Karpas-422 (cell line): ENCODE results near the gene FBXW9. TPM values are rescaled to one million over a fixed set of nuclear protein-coding genes. Genes with fewer than 3 reads are reported as not detected.
"Not testable (repeated sequence)": the region's sequence is repeated elsewhere in the genome, so short reads cannot be mapped to it uniquely, and the experiment has no call there.

Experiments used
- DNase-seq: peaks from one replicate; pipeline ENCODE4 v3.0.0-alpha.2; 2015
- H2AFZ ChIP-seq: fragments of 200-600 bp; sonication (generic); 2 replicates; pipeline ENCODE4 v1.6.1; 2014; ENCODE audit warnings: antibody characterized with exemption, low read length, mixed read lengths
- H3K27ac ChIP-seq: fragments of 200-600 bp; sonication (generic); 2 replicates; pipeline ENCODE4 v1.5.1; 2014; ENCODE audit warnings: mild to moderate bottlenecking, low read length, moderate library complexity
- H3K27me3 ChIP-seq: fragments of 200-600 bp; sonication (generic); 2 replicates; pipeline ENCODE4 v1.6.1; 2014; ENCODE audit warnings: low read length, mixed read lengths
- H3K36me3 ChIP-seq: fragments of 200-600 bp; sonication (generic); 2 replicates; pipeline ENCODE4 v1.6.1; 2014; ENCODE audit warnings: low read length, mixed read lengths; ENCODE audit not compliant: insufficient read depth
- H3K4me1 ChIP-seq: fragments of 200-600 bp; sonication (generic); 2 replicates; pipeline ENCODE4 v1.6.1; 2014; ENCODE audit warnings: mild to moderate bottlenecking, low read length, mixed read lengths
- H3K4me2 ChIP-seq: fragments of 200-600 bp; sonication (generic); 2 replicates; pipeline ENCODE4 v1.6.1; 2014; ENCODE audit warnings: low read length, low read depth, mild to moderate bottlenecking; ENCODE audit not compliant: poor library complexity, severe bottlenecking
- H3K4me3 ChIP-seq: fragments of 200-600 bp; sonication (generic); 2 replicates; pipeline ENCODE4 v1.5.1; 2014; ENCODE audit warnings: mild to moderate bottlenecking, antibody characterized with exemption, low read length, mixed read lengths
- H3K79me2 ChIP-seq: fragments of 200-600 bp; sonication (generic); 2 replicates; pipeline ENCODE4 v1.6.1; 2014; ENCODE audit warnings: mild to moderate bottlenecking, low read length, mixed read lengths
- H3K9ac ChIP-seq: fragments of 200-600 bp; sonication (generic); 2 replicates; pipeline ENCODE4 v1.6.0; 2014; ENCODE audit warnings: low read length
- H3K9me2 ChIP-seq: fragments of 200-600 bp; sonication (generic), shearing (Covaris generic); replicated peaks from 2 replicates; pipeline ENCODE4 v1.6.0; 2014; ENCODE audit warnings: mild to moderate bottlenecking, low read length, moderate library complexity; ENCODE audit not compliant: insufficient read depth
- H3K9me3 ChIP-seq: fragments of 300-700, 200-600 bp; sonication (generic); 2 replicates; pipeline ENCODE4 v1.6.1; 2014; ENCODE audit warnings: low read length, mixed read lengths
- H4K20me1 ChIP-seq: fragments of 200-600 bp; sonication (generic); 2 replicates; pipeline ENCODE4 v1.6.1; 2014; ENCODE audit warnings: mild to moderate bottlenecking, antibody characterized with exemption, low read length, low read depth; ENCODE audit not compliant: insufficient read depth
- total RNA-seq: library from RNA; depleted of rRNA; stranded (reverse); fragments of >200 nt; shearing (Covaris generic); gene quantifications from 2 replicates; pipeline ENCODE4 v1.2.3, GENCODE V29; 2014; ENCODE audit warnings: low replicate concordance

The FBXW9 gene
- total RNA-seq, 1 experiment from 2014 or later: 2.1 TPM

DNA sequence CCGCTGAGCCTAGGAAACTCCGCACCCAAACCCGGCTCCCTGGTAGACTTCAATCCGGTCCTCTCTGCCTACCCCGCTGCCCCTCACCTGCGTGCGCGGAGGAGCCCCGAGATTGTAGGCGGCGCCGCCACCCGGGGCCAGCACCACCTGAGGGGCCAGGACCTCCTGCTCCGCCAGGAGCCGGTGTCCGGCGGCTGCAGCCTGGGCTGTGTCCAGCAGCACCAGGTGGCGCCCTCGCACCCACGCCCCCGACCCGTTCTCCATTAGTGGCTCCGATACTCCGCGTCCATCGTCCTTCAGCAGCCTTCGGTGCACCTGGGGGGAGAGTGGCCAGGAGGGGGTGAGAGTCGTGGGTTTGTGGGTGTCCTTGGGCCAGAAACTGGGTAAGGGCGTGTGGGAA lies 48.3 kb downstream of the FBXW9 start:
- Histone ChIP-seq H3K9me3 (no peaks in the 10 kb centered on the region), H3K4me3 (no peak overlapping the region), H2AFZ (no peak overlapping the region), H3K4me1 (no peaks in the 10 kb centered on the region), H3K9me2 (no peaks in the 10 kb centered on the region), H3K36me3 (peaks cover 19% of the 10 kb centered on the region), H3K79me2 (no peaks in the 10 kb centered on the region), H3K27me3 (no peaks in the 10 kb centered on the region), H4K20me1 (no peaks in the 10 kb centered on the region), H3K4me2 (no peak overlapping the region), H3K9ac (no peak overlapping the region), H3K27ac (no peak overlapping the region)
- no peak for DNase-seq

DNA sequence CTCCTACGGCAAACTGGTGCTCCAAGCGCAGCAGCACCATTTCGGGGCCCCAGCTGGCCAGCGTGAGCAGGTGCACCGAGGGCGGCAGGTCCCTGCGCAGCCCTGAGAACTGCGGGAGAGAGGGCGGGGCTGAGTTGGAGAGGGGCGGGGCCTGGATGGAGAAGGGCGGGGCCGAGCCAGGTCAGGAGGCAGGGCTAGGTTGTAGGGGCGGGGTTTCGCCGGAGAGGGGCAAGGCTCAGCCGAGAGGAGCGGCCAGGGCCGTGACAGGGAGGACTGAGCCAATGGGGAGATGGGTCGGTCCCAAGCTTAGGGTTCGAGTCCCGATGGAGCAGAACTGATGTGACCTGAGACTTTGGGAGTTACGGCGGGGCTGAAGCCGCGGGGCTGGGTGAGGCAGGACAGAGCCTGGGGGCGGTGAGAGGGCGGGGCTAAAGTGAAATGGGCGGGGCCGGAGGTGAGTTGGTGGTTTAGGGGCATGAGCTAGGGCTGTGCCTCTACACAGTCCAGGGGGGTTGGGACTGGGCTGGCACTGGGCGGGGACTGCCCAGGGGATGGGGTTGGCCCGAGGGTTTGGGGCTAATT lies 48.9 kb downstream of the FBXW9 start:
- peak; percentile 74 for DNase-seq
- no peak overlapping the region for H2AFZ ChIP-seq
- no peak overlapping the region for H3K4me2 ChIP-seq
- no peak overlapping the region for H3K27ac ChIP-seq
- no peaks in the 10 kb centered on the region for H4K20me1 ChIP-seq
- H3K9ac ChIP-seq: no peak overlapping the region
- no peaks in the 10 kb centered on the region for H3K9me2 ChIP-seq
- no peak overlapping the region for H3K4me3 ChIP-seq
- H3K9me3 ChIP-seq: no peaks in the 10 kb centered on the region
- no peaks in the 10 kb centered on the region for H3K4me1 ChIP-seq
- no peaks in the 10 kb centered on the region for H3K27me3 ChIP-seq
- no peaks in the 10 kb centered on the region for H3K79me2 ChIP-seq
- peaks cover 19% of the 10 kb centered on the region for H3K36me3 ChIP-seq

DNA sequence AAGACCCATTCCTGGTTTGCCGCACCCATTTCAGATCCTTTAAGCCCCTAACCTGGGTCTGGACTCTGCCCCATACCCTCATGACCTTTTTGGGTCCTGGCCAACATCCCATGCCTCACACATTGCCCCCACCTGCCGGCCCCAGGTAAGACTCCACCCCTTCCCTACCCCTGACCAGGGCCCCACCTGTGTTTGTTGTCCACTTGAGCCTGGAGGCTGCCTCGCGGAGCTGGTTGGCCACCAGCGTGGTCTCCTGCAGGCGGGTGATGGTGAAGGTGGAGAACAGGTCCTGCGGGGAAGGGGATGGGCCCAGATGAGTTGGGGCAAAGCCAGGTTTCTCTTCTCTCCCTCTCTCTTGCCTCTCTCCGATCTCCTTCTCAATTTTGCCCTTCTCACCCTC lies 49.4 kb downstream of the FBXW9 start:
- H3K27me3 ChIP-seq: no peaks in the 10 kb centered on the region
- H3K36me3 ChIP-seq: peaks cover 18% of the 10 kb centered on the region
- H3K4me3 ChIP-seq: no peak overlapping the region
- no peaks in the 10 kb centered on the region for H3K9me2 ChIP-seq
- H3K27ac ChIP-seq: no peak overlapping the region
- no peak overlapping the region for H2AFZ ChIP-seq
- no peaks in the 10 kb centered on the region for H3K4me1 ChIP-seq
- no peaks in the 10 kb centered on the region for H3K9me3 ChIP-seq
- DNase-seq: peak; percentile 37
- no peaks in the 10 kb centered on the region for H3K79me2 ChIP-seq
- no peak overlapping the region for H3K4me2 ChIP-seq
- no peak overlapping the region for H3K9ac ChIP-seq
- H4K20me1 ChIP-seq: no peaks in the 10 kb centered on the region

DNA sequence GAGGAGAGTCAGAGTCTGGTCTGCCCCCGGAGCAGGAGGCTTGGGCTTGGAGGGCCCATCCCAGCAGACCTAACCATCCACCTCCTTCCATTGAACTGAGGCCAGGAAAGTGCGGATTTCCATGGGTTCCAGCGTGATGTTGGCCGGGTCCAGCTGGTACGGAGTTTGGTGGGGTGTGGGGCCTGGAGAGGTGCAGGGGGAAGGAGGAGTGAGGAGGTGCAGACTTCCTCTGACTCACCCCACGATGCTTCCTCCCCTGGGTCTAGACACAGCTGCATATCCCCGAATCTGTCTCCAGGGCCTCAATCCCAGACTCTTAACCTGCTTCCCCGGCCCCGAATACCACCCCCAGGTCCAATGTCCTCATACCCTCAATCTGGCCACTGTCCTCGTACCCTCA lies 49.9 kb downstream of the FBXW9 start:
- H4K20me1 ChIP-seq: no peaks in the 10 kb centered on the region
- no peak overlapping the region for H3K4me2 ChIP-seq
- no peak overlapping the region for H2AFZ ChIP-seq
- peaks cover 13% of the 10 kb centered on the region for H3K36me3 ChIP-seq
- H3K9ac ChIP-seq: no peak overlapping the region
- no peak for DNase-seq
- no peaks in the 10 kb centered on the region for H3K9me3 ChIP-seq
- H3K9me2 ChIP-seq: no peaks in the 10 kb centered on the region
- no peaks in the 10 kb centered on the region for H3K79me2 ChIP-seq
- H3K27ac ChIP-seq: no peak overlapping the region
- H3K27me3 ChIP-seq: no peaks in the 10 kb centered on the region
- no peaks in the 10 kb centered on the region for H3K4me1 ChIP-seq
- no peak overlapping the region for H3K4me3 ChIP-seq

DNA sequence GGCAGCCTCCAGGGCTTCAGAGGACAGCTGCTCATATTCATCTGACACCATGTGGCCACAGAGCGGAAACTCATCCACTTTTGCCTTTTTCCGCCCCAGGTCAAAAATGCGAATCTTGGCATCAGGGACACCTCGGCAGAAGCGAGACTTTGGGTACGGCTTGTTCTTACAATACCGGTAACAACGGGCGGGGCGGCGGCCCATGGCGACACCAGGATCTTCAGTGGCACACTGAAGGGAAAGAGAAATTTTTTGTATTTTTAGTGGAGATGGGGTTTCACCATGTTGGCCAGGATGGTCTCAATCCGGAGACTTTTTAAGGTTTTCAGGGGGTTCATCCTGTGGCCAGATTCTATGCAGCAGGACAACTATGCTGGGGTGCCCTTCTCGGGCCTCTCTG lies 52.7 kb downstream of the FBXW9 start:
- not testable (repeated sequence) for H3K4me1 ChIP-seq, H3K36me3 ChIP-seq, DNase-seq, H3K4me2 ChIP-seq, H3K4me3 ChIP-seq, H2AFZ ChIP-seq, H3K9ac ChIP-seq, H3K79me2 ChIP-seq, H3K27me3 ChIP-seq, H3K9me3 ChIP-seq, H4K20me1 ChIP-seq, H3K9me2 ChIP-seq, H3K27ac ChIP-seq

DNA sequence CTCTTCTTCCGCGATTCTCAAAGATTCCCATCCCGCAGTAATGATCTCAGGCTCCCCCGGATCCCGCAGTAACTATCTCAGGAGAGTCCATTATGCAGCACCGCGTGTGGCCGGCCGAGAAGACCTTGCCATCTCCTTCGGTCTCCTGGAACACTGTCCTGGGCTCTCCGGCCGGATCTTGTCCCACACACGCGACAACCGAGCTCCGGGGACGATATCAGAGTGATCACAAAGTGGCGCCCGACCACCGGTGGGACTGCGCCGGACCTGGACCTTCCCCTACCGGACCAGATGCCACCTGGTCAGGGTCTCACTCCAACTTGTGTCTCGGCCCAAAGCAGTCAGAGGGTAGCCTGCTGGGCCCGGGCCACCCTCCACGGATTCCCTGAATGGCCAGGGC lies 53.9 kb downstream of the FBXW9 start:
- H3K27ac ChIP-seq: no peak overlapping the region
- DNase-seq: no peak
- H3K79me2 ChIP-seq: no peaks in the 10 kb centered on the region
- no peaks in the 10 kb centered on the region for H3K4me1 ChIP-seq
- no peak overlapping the region for H3K4me2 ChIP-seq
- no peak overlapping the region for H3K9ac ChIP-seq
- no peak overlapping the region for H3K4me3 ChIP-seq
- no peaks in the 10 kb centered on the region for H3K9me2 ChIP-seq
- H2AFZ ChIP-seq: no peak overlapping the region
- no peaks in the 10 kb centered on the region for H3K27me3 ChIP-seq
- peaks cover 6% of the 10 kb centered on the region; the same call in 1 of the 2 replicates for H3K36me3 ChIP-seq
- no peaks in the 10 kb centered on the region for H4K20me1 ChIP-seq
- H3K9me3 ChIP-seq: no peaks in the 10 kb centered on the region

DNA sequence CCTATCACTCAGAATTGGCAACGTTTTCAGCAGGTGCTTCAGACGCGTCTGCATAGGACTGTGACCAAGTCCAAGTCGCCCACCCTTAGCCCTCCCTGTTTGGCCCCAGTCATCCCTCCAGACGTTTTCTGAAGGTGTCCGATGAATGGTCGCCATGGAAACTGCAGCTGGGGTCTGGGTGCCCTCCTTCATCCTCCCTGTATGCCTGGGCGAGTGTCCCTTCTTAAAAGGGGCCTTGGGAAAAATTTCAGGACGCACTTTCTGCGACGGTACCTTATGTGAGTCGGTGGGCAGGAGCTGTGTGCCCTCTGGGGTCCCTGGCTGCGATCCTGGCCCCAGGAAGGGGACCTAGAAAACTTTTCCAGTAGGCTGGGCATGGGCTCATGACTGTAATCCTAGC lies 55.0 kb downstream of the FBXW9 start:
- no peak overlapping the region for H3K4me3 ChIP-seq
- H2AFZ ChIP-seq: no peak overlapping the region
- H4K20me1 ChIP-seq: no peaks in the 10 kb centered on the region
- H3K27ac ChIP-seq: no peak overlapping the region
- no peak for DNase-seq
- no peak overlapping the region for H3K9ac ChIP-seq
- no peak overlapping the region for H3K4me2 ChIP-seq
- H3K27me3 ChIP-seq: no peaks in the 10 kb centered on the region
- no peaks in the 10 kb centered on the region for H3K79me2 ChIP-seq
- no peaks in the 10 kb centered on the region for H3K9me2 ChIP-seq
- no peaks in the 10 kb centered on the region for H3K4me1 ChIP-seq
- H3K36me3 ChIP-seq: 0 out of 2 replicates have a peak, but pooled peaks cover 4% of the 10 kb centered on the region
- no peaks in the 10 kb centered on the region for H3K9me3 ChIP-seq

DNA sequence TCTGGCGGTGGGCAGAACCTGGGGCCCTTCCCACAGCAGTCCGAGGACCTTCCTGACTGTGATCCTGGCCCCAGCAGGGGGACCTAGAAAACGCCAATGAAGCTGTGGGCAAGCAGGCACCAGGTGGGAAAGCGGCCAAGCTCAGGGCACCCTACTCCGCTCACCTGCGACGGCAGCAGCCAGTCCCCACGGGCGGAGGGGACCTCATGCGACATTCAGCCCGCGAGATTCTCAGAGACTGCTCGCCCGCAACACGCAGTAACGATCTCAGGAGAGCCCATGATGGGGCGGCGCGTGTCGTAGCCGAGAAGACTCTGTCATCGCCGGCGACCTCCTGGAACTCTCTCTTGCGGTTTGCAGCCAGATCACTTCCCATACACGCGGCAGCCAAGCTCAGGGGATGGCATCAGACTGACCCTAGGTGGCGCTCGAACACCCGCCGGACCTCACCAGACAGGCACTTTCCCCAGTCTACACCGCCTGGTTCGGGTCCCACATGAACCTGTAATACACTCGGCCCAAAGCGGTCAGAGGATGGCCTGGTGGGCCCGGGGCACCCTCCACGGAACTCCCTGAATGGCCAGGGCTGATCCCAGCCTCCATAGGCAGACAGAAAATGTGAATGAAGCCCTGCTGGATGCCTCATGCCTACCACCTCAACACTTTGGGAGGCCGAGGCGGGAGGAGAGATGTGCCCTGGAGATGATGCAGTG lies 56.4 kb downstream of the FBXW9 start:
- Histone ChIP-seq H3K4me3 (no peak overlapping the region), H3K36me3 (0 out of 2 replicates have a peak, but pooled peaks cover 4% of the 10 kb centered on the region), H4K20me1 (no peaks in the 10 kb centered on the region), H3K9me3 (no peaks in the 10 kb centered on the region), H3K9me2 (no peaks in the 10 kb centered on the region), H3K4me2 (no peak overlapping the region), H3K4me1 (no peaks in the 10 kb centered on the region), H3K27me3 (no peaks in the 10 kb centered on the region), H2AFZ (no peak overlapping the region), H3K9ac (no peak overlapping the region), H3K27ac (no peak overlapping the region), H3K79me2 (no peaks in the 10 kb centered on the region)
- DNase-seq: peak; percentile 83
